Urinary bladder (tissue), 4 donors: Measurements from ENCODE around the gene DPP10. TPM values are rescaled to one million over a fixed set of nuclear protein-coding genes. Genes with fewer than 3 reads are reported as not detected.

Experiments used
- DNase-seq: peaks from one replicate; pipeline ENCODE4 v3.0.0-alpha.2; 2015; ENCODE audit errors: extremely low spot score
- H3K27ac ChIP-seq: one replicate; pipeline ENCODE4 v1.5.1; 2013; ENCODE audit warnings: low read depth, mild to moderate bottlenecking, moderate library complexity
- H3K36me3 ChIP-seq: one replicate; pipeline ENCODE4 v1.6.1; 2013; ENCODE audit warnings: mild to moderate bottlenecking, moderate library complexity; ENCODE audit not compliant: insufficient read depth
- H3K4me1 ChIP-seq: one replicate; pipeline ENCODE4 v1.6.1; 2013; ENCODE audit warnings: mild to moderate bottlenecking, moderate library complexity; ENCODE audit not compliant: insufficient read depth
- H3K4me3 ChIP-seq: one replicate; pipeline ENCODE4 v1.5.1; 2013; ENCODE audit warnings: low read depth, low read length
- WGBS: extraction: QIAGEN DNeasy Blood & Tissue Kit; methylation state at CpG from one replicate; pipeline ENCODE4 v1.1.7; 2013; 5-methylcytosine and 5-hydroxymethylcytosine counted together
- polyA plus RNA-seq: library from polyadenylated mRNA; stranded (reverse); fragments of 200-250 nt; gene quantifications from one replicate; pipeline ENCODE4 v1.2.3, GENCODE V29; 2013
- total RNA-seq: library from RNA; depleted of rRNA; stranded (reverse); fragments of >200 nt; gene quantifications from one replicate; pipeline ENCODE4 v1.2.3, GENCODE V29; 2014
- donor health status: healthy with polysubstance abuse.
- donor health status: healthy.

The DPP10 gene
- total and polyA plus RNA-seq, 2 donors, result 0.32 to 12.4 TPM

GRCh38 chr2:114661971-114662939, 219.8 kb downstream of the DPP10 start:
- DNase-seq, result no peak
- H3K36me3 ChIP-seq, result no peaks in the 10 kb centered on the region
- H3K4me1 ChIP-seq, result no peaks in the 10 kb centered on the region
- WGBS, result 19% methylated on average over 67 of the region's 67 CpGs
- H3K4me3 ChIP-seq, result peak overlapping the region; percentile 48
- no peak overlapping the region for H3K27ac ChIP-seq

GRCh38 chr2:114668415-114668814, 226.0 kb downstream of the DPP10 start:
- Histone ChIP-seq H3K4me3 (no peak overlapping the region), H3K27ac (no peak overlapping the region), H3K36me3 (no peaks in the 10 kb centered on the region)

GRCh38 chr2:114683251-114683650, 240.8 kb downstream of the DPP10 start:
- Histone ChIP-seq H3K27ac (no peak overlapping the region), H3K4me1 (no peaks in the 10 kb centered on the region)
- 93% methylated on average over 1 of the region's 1 CpG for WGBS

More at GRCh38 chr2:114668415-114668814, 226.0 kb downstream of the DPP10 start:
- no peak for DNase-seq
- no peaks in the 10 kb centered on the region for H3K4me1 ChIP-seq

GRCh38 chr2:114684403-114684802, 242.0 kb downstream of the DPP10 start:
- WGBS, result 65% methylated on average over 3 of the region's 3 CpGs
- no peak overlapping the region for H3K27ac ChIP-seq
- no peaks in the 10 kb centered on the region for H3K4me1 ChIP-seq
- H3K36me3 ChIP-seq, result no peaks in the 10 kb centered on the region
- H3K4me3 ChIP-seq, result no peak overlapping the region
- no peak for DNase-seq

More at GRCh38 chr2:114683251-114683650, 240.8 kb downstream of the DPP10 start:
- Histone ChIP-seq H3K4me3 (no peak overlapping the region), H3K36me3 (no peaks in the 10 kb centered on the region)
- no peak for DNase-seq

GRCh38 chr2:114685102-114685501, 242.7 kb downstream of the DPP10 start:
- Histone ChIP-seq H3K27ac (no peak overlapping the region), H3K4me1 (no peaks in the 10 kb centered on the region), H3K4me3 (no peak overlapping the region), H3K36me3 (no peaks in the 10 kb centered on the region)
- 56% methylated on average over 3 of the region's 3 CpGs for WGBS
- no peak for DNase-seq

DNA sequence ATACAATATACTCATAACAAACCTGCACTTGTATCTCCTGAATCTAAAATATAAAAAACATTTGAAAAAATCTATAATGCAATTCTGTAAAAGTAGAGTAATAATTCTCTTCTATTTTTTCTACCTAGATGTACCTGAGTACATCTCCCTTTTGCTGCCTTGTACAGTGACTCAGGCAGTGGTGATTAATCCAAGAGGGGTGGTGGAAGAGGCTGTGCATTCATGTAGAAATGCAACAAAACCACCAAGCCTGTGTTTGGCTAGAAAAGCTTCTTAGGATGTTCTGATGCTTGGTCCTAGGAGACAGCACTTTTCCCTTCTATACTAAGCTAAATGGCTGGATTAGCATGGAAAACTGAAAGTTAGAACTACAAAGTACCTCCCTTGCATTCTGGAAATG, 245.8 kb downstream of the DPP10 start:
- no peak for DNase-seq
- H3K36me3 ChIP-seq, result no peaks in the 10 kb centered on the region
- no peaks in the 10 kb centered on the region for H3K4me1 ChIP-seq
- H3K4me3 ChIP-seq, result no peak overlapping the region
- H3K27ac ChIP-seq, result no peak overlapping the region

DNA sequence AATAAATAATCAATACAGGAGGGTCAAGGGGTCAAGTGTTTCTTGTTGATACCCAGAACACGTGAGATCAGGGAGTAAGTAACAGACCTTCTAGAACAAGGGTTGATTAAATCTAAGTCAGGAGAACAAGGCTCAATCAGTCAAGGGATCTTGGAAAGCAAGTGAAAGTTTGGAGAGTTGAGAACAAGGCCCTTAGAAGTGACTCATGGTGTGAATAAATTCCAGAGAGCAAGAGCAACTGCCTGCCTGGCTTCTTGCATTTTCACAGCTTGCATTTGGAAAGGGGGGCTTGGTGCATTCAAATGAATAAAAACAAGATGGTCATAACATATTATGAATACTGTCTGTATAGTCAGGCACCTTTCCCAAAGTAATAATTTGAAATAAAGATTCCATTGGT, 256.1 kb downstream of the DPP10 start:
- H3K36me3 ChIP-seq, result no peaks in the 10 kb centered on the region
- H3K4me3 ChIP-seq, result no peak overlapping the region
- no peaks in the 10 kb centered on the region for H3K4me1 ChIP-seq
- DNase-seq, result no peak
- WGBS, result 59% methylated on average over 1 of the region's 1 CpG
- no peak overlapping the region for H3K27ac ChIP-seq

DNA sequence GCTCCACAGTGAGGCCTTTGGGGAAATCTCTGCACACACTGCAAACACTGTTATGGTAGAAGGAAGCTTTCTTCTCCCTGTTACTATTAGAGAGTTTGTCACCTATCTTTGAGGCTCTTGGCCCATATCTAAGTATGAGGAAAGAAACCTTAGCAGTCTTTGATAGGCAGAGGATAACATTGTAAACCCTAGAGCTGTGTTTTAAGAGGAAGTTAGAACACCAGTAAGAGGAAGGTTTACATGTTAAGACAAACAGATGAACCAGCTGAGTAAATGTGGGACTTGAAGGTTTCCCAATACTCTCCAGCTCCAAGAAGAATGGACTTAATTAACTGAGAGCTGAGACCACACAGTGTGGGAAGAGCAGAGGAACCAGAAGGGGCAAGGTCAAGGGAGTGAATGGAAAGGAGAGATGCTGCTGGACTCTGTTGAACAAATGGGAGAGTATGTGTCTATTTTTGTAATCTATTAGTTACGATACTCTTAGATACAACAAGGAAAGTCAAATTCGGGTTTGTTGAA, 257.0 kb downstream of the DPP10 start:
- WGBS, result 89% methylated on average over 2 of the region's 2 CpGs
- no peaks in the 10 kb centered on the region for H3K36me3 ChIP-seq

GRCh38 chr2:114700440-114700839, 258.0 kb downstream of the DPP10 start:
- Histone ChIP-seq H3K36me3 (no peaks in the 10 kb centered on the region), H3K4me1 (no peaks in the 10 kb centered on the region), H3K27ac (no peak overlapping the region), H3K4me3 (no peak overlapping the region)
- 57% methylated on average over 5 of the region's 5 CpGs for WGBS
- DNase-seq, result no peak

More for the DNA sequence above, 257.0 kb downstream of the DPP10 start:
- H3K4me3 ChIP-seq, result no peak overlapping the region
- no peak overlapping the region for H3K27ac ChIP-seq
- no peak for DNase-seq
- no peaks in the 10 kb centered on the region for H3K4me1 ChIP-seq

- Histone ChIP-seq H3K4me3 (no peak overlapping the region), H3K36me3 (no peaks in the 10 kb centered on the region), H3K4me1 (no peaks in the 10 kb centered on the region), H3K27ac (no peak overlapping the region)
- no peak for DNase-seq
- 71% methylated on average over 4 of the region's 4 CpGs for WGBS
Measured at GRCh38 chr2:114709936-114710850, 267.8 kb downstream of the DPP10 start.

- Histone ChIP-seq H3K36me3 (no peaks in the 10 kb centered on the region), H3K4me3 (no peak overlapping the region), H3K27ac (no peak overlapping the region), H3K4me1 (no peaks in the 10 kb centered on the region)
- no peak for DNase-seq
- 17% methylated on average over 1 of the region's 1 CpG for WGBS
Measured at GRCh38 chr2:114714313-114714712, 271.9 kb downstream of the DPP10 start.

DNA sequence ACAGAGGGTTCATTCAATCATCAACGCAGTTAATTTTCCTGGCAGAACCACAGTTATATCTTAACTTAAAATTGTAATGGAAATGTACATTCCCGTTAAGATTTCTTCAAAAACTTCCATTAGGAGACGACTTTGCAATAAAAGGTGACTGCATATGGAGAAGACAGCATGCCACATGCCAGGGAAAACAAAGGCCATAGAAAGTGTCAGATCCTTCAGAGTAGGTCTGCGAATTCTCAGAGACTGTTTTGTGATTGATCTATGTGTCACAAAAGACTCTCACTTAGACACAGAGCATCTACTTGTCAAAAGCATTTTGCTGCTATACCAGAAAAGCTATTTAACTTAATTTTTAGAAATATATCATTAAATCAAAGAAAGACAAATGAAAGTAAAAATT, 274.6 kb downstream of the DPP10 start:
- no peak overlapping the region for H3K4me3 ChIP-seq
- 37% methylated on average over 4 of the region's 4 CpGs for WGBS
- H3K36me3 ChIP-seq, result no peaks in the 10 kb centered on the region

GRCh38 chr2:114724454-114724853, 282.0 kb downstream of the DPP10 start:
- no peaks in the 10 kb centered on the region for H3K4me1 ChIP-seq
- no peaks in the 10 kb centered on the region for H3K36me3 ChIP-seq
- no peak for DNase-seq
- no peak overlapping the region for H3K27ac ChIP-seq
- H3K4me3 ChIP-seq, result no peak overlapping the region
- 67% methylated on average over 1 of the region's 1 CpG for WGBS

More for the DNA sequence above, 274.6 kb downstream of the DPP10 start:
- Histone ChIP-seq H3K4me1 (no peaks in the 10 kb centered on the region), H3K27ac (no peak overlapping the region)
- DNase-seq, result no peak
